Head of caudate nucleus (tissue), 42 donors: Measurements from ENCODE around the gene MAD2L2.

Source experiments
- DNase-seq, 42 donors: peaks; one replicate each; pipeline versions ENCODE4 v3.0.0 to v3.0.0-alpha.2; 2020 to 2021; ENCODE audit warnings: mixed read lengths in 7 of 42
- intact Hi-C: fragments of 100-400 bp; cut with DNase I; formaldehyde crosslinking; loops from one replicate; pipeline ENCODE4 v1.15.0; 2022

MAD2L2 gene

GRCh38 chr1:11690397-11691301 is 9.7 kb upstream of the MAD2L2 start:
- intact Hi-C loops = no loop called here
- DNase-seq = no peak

GRCh38 chr1:11688506-11688905 is 7.6 kb upstream of the MAD2L2 start:
- DNase-seq = no peak
- intact Hi-C loops = no loop called here

- intact Hi-C loops = no loop called here
- no peak for DNase-seq
These were observed 4.3 kb upstream of the MAD2L2 start for GRCh38 chr1:11685210-11685752.

- no peak for DNase-seq
- intact Hi-C loops = no loop called here
These were observed 3.1 kb upstream of the MAD2L2 start for GRCh38 chr1:11684070-11684469.

GRCh38 chr1:11682799-11683198 is 1.9 kb upstream of the MAD2L2 start:
- intact Hi-C loops = no loop called here
- no peak for DNase-seq

- DNase-seq = no peak
- intact Hi-C loops = no loop called here
These were observed 1.4 kb upstream of the MAD2L2 start for GRCh38 chr1:11682287-11682771.

GRCh38 chr1:11680270-11681070 is 478 bp downstream of the MAD2L2 start:
- peak in 3 of 42 donors; percentile 18 to 56 (median 47) for DNase-seq
- intact Hi-C loops = no loop called here

GRCh38 chr1:11678442-11678841 is 2.5 kb downstream of the MAD2L2 start:
- intact Hi-C loops = no loop called here
- DNase-seq = no peak

- intact Hi-C loops = no loop called here
- DNase-seq = no peak
These were observed 4.4 kb downstream of the MAD2L2 start for GRCh38 chr1:11676386-11677103.

GRCh38 chr1:11675325-11675724 is 5.6 kb downstream of the MAD2L2 start:
- no peak for DNase-seq
- intact Hi-C loops = no loop called here

GRCh38 chr1:11674488-11674887 is 6.5 kb downstream of the MAD2L2 start:
- DNase-seq = no peak
- intact Hi-C loops = no loop called here

GRCh38 chr1:11673089-11673769 is 7.7 kb downstream of the MAD2L2 start:
- intact Hi-C loops = no loop called here
- DNase-seq = no peak

GRCh38 chr1:11671544-11672286 is 9.2 kb downstream of the MAD2L2 start:
- DNase-seq = no peak
- intact Hi-C loops = no loop called here

GRCh38 chr1:11671205-11671543 is 9.8 kb downstream of the MAD2L2 start:
- intact Hi-C loops = no loop called here
- no peak for DNase-seq

GRCh38 chr1:11670747-11671146 is 10.2 kb downstream of the MAD2L2 start:
- no peak for DNase-seq
- intact Hi-C loops = no loop called here

GRCh38 chr1:11668516-11668915 is 12.4 kb downstream of the MAD2L2 start:
- no peak for DNase-seq
- intact Hi-C loops = no loop called here

GRCh38 chr1:11664336-11665065 is 16.4 kb downstream of the MAD2L2 start:
- intact Hi-C loops = no loop called here
- DNase-seq = peak in 16 of 42 donors; percentile 28 to 70 (median 43)
